ENCODE data around the gene ZNF280B.

- TF ChIP-seq, protein P1, sequence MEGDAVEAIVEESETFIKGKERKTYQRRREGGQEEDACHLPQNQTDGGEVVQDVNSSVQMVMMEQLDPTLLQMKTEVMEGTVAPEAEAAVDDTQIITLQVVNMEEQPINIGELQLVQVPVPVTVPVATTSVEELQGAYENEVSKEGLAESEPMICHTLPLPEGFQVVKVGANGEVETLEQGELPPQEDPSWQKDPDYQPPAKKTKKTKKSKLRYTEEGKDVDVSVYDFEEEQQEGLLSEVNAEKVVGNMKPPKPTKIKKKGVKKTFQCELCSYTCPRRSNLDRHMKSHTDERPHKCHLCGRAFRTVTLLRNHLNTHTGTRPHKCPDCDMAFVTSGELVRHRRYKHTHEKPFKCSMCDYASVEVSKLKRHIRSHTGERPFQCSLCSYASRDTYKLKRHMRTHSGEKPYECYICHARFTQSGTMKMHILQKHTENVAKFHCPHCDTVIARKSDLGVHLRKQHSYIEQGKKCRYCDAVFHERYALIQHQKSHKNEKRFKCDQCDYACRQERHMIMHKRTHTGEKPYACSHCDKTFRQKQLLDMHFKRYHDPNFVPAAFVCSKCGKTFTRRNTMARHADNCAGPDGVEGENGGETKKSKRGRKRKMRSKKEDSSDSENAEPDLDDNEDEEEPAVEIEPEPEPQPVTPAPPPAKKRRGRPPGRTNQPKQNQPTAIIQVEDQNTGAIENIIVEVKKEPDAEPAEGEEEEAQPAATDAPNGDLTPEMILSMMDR (IDR thresholded peaks at IDR 0.05 in 2 of 3, conservative IDR thresholded peaks at IDR 0.05 in 1 of 3; ENCODE audit: borderline replicate concordance in 1 of 3, insufficient read depth in 1 of 3, low read depth in 2 of 3, low read length in 2 of 3) = no peak
- TF ChIP-seq EGR1 (IDR thresholded peaks at IDR 0.05; ENCODE audit: low read depth) = no peak
- TF ChIP-seq POLR2AphosphoS5 (IDR thresholded peaks at IDR 0.05; ENCODE audit: low read depth, low read length) = no peak
- no peak for TF ChIP-seq ZBTB33 (IDR thresholded peaks at IDR 0.05; ENCODE audit: extremely low read depth, insufficient replicate concordance, low read length)
- TF ChIP-seq REST (IDR thresholded peaks at IDR 0.05; ENCODE audit: low read depth) = no peak
Measured at GRCh38 chr22:22465782-22466181, 42.8 kb downstream of the ZNF280B start.

Data from HCT116 (cell line).